SK-N-SH (cell line): Measurements from ENCODE around the gene SLC35G2. TPM values are rescaled to one million over a fixed set of nuclear protein-coding genes. Genes with fewer than 3 reads are reported as not detected.

Experiments
- CTCF ChIA-PET: fragments of 300-600, 350-600 bp; formaldehyde crosslinking; extraction: SDS; loops from one replicate; lab custom pipeline; 2021; lab: Yijun Ruan, JAX
- POLR2A ChIA-PET: fragments of 350-600 bp; sonication (Branson Sonifier 250); formaldehyde crosslinking; extraction: SDS; loops from one replicate; lab custom pipeline; 2020; ENCODE audit warnings: antibody characterized with exemption, inconsistent platforms; lab: Yijun Ruan, JAX
- DNase-seq: peaks from one replicate; pipeline ENCODE4 v3.0.0; 2012
- H2AFZ ChIP-seq: fragments of 200-600 bp; sonication (generic); 2 replicates; pipeline ENCODE4 v1.8.1; 2016; ENCODE audit warnings: antibody characterized with exemption, mild to moderate bottlenecking, low read depth
- H3F3A ChIP-seq: fragments of 200-600 bp; sonication (generic); replicated peaks from 2 replicates; pipeline ENCODE3; 2016; ENCODE audit warnings: antibody characterized with exemption, mild to moderate bottlenecking; ENCODE audit not compliant: insufficient read depth
- H3K27ac ChIP-seq, 2 experiments: fragments of 200-500 bp in 1 of 2; fragments of 200-600 bp in 1 of 2; sonication (Bioruptor generic) in 1 of 2; sonication (generic), shearing (Covaris generic) in 1 of 2; 2 replicates each; pipeline versions ENCODE4 v1.5.1 to v1.6.1; 2014 to 2016; ENCODE audit warnings: low read depth in 2 of 2, inconsistent platforms in 1 of 2, low read length in 1 of 2, mild to moderate bottlenecking in 1 of 2, mixed read lengths in 1 of 2
- H3K27me3 ChIP-seq: fragments of 200-600 bp; sonication (generic), shearing (Covaris generic); 2 replicates; pipeline ENCODE4 v1.6.1; 2016; ENCODE audit warnings: mixed run types; ENCODE audit not compliant: insufficient read depth
- H3K36me3 ChIP-seq, 2 experiments: fragments of 200-500 bp in 1 of 2; fragments of 200-600 bp in 1 of 2; sonication (Bioruptor generic) in 1 of 2; sonication (generic) in 1 of 2; replicated peaks in 1 of 2; 2 replicates each; pipeline versions ENCODE3 to v1.5.1; 2014 to 2016; ENCODE audit warnings: low read length in 1 of 2, mild to moderate bottlenecking in 1 of 2; ENCODE audit not compliant: insufficient read depth in 2 of 2, control insufficient read depth in 1 of 2
- H3K4me1 ChIP-seq, 2 experiments: fragments of 200-500 bp in 1 of 2; fragments of 200-600 bp in 1 of 2; sonication (Bioruptor generic) in 1 of 2; sonication (generic), shearing (Covaris generic) in 1 of 2; 2 replicates each; pipeline versions ENCODE4 v1.5.1 to v1.6.1; 2014 to 2016; ENCODE audit warnings: low read depth in 1 of 2, low read length in 1 of 2, mixed run types in 1 of 2; ENCODE audit not compliant: insufficient read depth in 2 of 2, control insufficient read depth in 1 of 2
- H3K4me2 ChIP-seq: fragments of 200-600 bp; sonication (generic), shearing (Covaris generic); 2 replicates; pipeline ENCODE4 v1.6.1; 2017; ENCODE audit warnings: mixed run types
- H3K4me3 ChIP-seq, 2 experiments: fragments of 200-500 bp in 1 of 2; fragments of 200-600 bp in 1 of 2; sonication (Bioruptor generic) in 1 of 2; sonication (generic), shearing (Covaris generic) in 1 of 2; 2 replicates each; pipeline versions ENCODE4 v1.5.1 to v1.8.1; 2014 to 2016; ENCODE audit warnings: low read depth in 2 of 2, inconsistent platforms in 1 of 2, low read length in 1 of 2, mild to moderate bottlenecking in 1 of 2, mixed read lengths in 1 of 2, moderate library complexity in 1 of 2
- H3K79me2 ChIP-seq: fragments of 200-600 bp; sonication (generic); 2 replicates; pipeline ENCODE4 v1.8.1; 2017; ENCODE audit warnings: mild to moderate bottlenecking; ENCODE audit not compliant: insufficient read depth
- H3K9ac ChIP-seq: fragments of 200-600 bp; sonication (generic); 2 replicates; pipeline ENCODE4 v1.6.1; 2017; ENCODE audit warnings: mixed run types
- H3K9me2 ChIP-seq: fragments of 200-600 bp; sonication (generic); 2 replicates; pipeline ENCODE4 v1.6.1; 2017; ENCODE audit warnings: mixed run types
- H3K9me3 ChIP-seq: fragments of 200-600 bp; sonication (generic); 2 replicates; pipeline ENCODE4 v1.6.1; 2017; ENCODE audit warnings: mixed run types, mild to moderate bottlenecking, moderate library complexity
- H4K20me1 ChIP-seq: fragments of 200-600 bp; sonication (generic); 2 replicates; pipeline ENCODE4 v1.6.1; 2017; ENCODE audit warnings: mild to moderate bottlenecking, mixed run types; ENCODE audit not compliant: insufficient read depth
- ELF1 ChIP-seq: IDR thresholded peaks from 2 replicates; pipeline ENCODE4 v1.4.0; 2012
- EP300 ChIP-seq, 2 experiments: IDR thresholded peaks; 2 replicates each; pipeline versions ENCODE4 v1.4.0 to v1.6.1; 2012; ENCODE audit warnings: borderline replicate concordance in 1 of 2, low read depth in 1 of 2, low read length in 1 of 2
- EZH2phosphoT487 ChIP-seq: fragments of 200-600 bp; sonication (generic); IDR thresholded peaks from 2 replicates; pipeline ENCODE4 v1.6.1; 2017; ENCODE audit warnings: low read depth, mixed run types, mild to moderate bottlenecking, antibody characterized with exemption, moderate library complexity, borderline replicate concordance
- GABPA ChIP-seq: IDR thresholded peaks from 2 replicates; pipeline ENCODE4 v1.4.0; 2012; ENCODE audit warnings: low read depth, mild to moderate bottlenecking
- JUND ChIP-seq: IDR thresholded peaks from 2 replicates; pipeline ENCODE4 v1.4.0; 2012
- MXI1 ChIP-seq: IDR thresholded peaks from 2 replicates; pipeline ENCODE4 v1.6.1; 2012; ENCODE audit warnings: mild to moderate bottlenecking, low read depth, low read length, improper control_type of control experiment
- NFIC ChIP-seq: IDR thresholded peaks from 2 replicates; pipeline ENCODE4 v1.4.0; 2012; ENCODE audit warnings: borderline replicate concordance
- POLR2AphosphoS5 ChIP-seq: IDR thresholded peaks from 2 replicates; pipeline ENCODE4 v1.6.1; 2012; ENCODE audit warnings: low read depth, low read length
- SIN3A ChIP-seq: IDR thresholded peaks from 2 replicates; pipeline ENCODE4 v1.6.1; 2012; ENCODE audit warnings: low read depth, mild to moderate bottlenecking, low read length, moderate library complexity, borderline replicate concordance
- SMC3 ChIP-seq: IDR thresholded peaks from 2 replicates; pipeline ENCODE4 v1.6.1; 2012; ENCODE audit warnings: low read depth, low read length, improper control_type of control experiment
- TCF12 ChIP-seq: IDR thresholded peaks from 2 replicates; pipeline ENCODE4 v1.4.0; 2012
- TEAD4 ChIP-seq: IDR thresholded peaks from 2 replicates; pipeline ENCODE4 v1.4.0; 2012; ENCODE audit warnings: mild to moderate bottlenecking, borderline replicate concordance; ENCODE audit not compliant: insufficient read depth
- WGBS: methylation state at CpG from one replicate; pipeline ENCODE4 v1.1.6; 2017; ENCODE audit warnings: low lambda C conversion rate; 5-methylcytosine and 5-hydroxymethylcytosine counted together
- polyA plus RNA-seq, 3 experiments: library from polyadenylated mRNA; depleted of rRNA; stranded (reverse); fragments of >200 nt; gene quantifications; 2 replicates each; pipeline ENCODE4 v1.2.3, GENCODE V29; 2012
- TF ChIP-seq, protein P1 (sequence below): IDR thresholded peaks from 2 replicates; pipeline ENCODE4 v1.4.0; 2012; ENCODE audit warnings: low read depth, borderline replicate concordance

SLC35G2 gene
- polyA plus RNA-seq, 1 of the 3 experiments (the other 2 are of a cell fraction), result 9.7 TPM

DNA sequence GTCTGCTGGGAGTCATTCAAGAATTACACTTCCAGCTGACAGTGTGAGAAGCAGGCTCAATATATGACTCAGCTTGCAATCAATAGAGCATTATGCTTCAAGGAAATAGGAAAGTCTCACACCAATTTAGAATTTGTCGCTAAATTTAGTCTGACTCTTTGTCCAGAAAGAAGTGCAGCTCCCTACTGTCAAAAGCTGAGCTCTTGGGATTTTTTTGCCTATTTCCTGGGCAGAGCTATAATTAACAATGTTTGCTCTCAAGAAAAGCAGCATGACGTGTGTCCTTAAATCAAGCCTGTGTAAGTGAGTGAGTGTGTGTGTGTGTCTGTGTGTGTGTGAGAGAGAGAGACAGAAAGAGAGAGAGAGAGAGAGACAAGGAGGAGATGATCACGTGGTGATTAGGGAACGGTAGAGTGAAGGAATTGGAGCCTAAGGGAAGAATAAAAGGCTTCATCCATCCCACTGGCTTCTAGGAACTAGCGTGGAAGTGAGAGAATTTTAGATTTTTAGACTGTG is 16.4 kb upstream of the SLC35G2 start:
- Histone ChIP-seq H3K27me3 (no peaks in the 10 kb centered on the region), H3K9ac (no peak overlapping the region), H3K36me3 (no peaks in the 10 kb centered on the region), H3K9me3 (no peaks in the 10 kb centered on the region), H3F3A (no peaks in the 10 kb centered on the region), H4K20me1 (no peaks in the 10 kb centered on the region), H3K4me1 (no peaks in the 10 kb centered on the region; a peak in 1 of 4 replicates), H3K79me2 (no peaks in the 10 kb centered on the region), H3K9me2 (no peaks in the 10 kb centered on the region), H3K4me2 (no peak overlapping the region), H3K4me3 (no peak overlapping the region), H3K27ac (no peak overlapping the region), H2AFZ (no peak overlapping the region)
- no peak for DNase-seq
- 76% methylated on average over 5 of the region's 5 CpGs for WGBS
- TF ChIP-seq TEAD4, result no peak
- no peak for TF ChIP-seq NFIC
- no peak for TF ChIP-seq MXI1
- no peak for TF ChIP-seq POLR2AphosphoS5
- no peak for TF ChIP-seq GABPA
- no peak for TF ChIP-seq JUND
- no peak for TF ChIP-seq ELF1
- TF ChIP-seq, protein P1, sequence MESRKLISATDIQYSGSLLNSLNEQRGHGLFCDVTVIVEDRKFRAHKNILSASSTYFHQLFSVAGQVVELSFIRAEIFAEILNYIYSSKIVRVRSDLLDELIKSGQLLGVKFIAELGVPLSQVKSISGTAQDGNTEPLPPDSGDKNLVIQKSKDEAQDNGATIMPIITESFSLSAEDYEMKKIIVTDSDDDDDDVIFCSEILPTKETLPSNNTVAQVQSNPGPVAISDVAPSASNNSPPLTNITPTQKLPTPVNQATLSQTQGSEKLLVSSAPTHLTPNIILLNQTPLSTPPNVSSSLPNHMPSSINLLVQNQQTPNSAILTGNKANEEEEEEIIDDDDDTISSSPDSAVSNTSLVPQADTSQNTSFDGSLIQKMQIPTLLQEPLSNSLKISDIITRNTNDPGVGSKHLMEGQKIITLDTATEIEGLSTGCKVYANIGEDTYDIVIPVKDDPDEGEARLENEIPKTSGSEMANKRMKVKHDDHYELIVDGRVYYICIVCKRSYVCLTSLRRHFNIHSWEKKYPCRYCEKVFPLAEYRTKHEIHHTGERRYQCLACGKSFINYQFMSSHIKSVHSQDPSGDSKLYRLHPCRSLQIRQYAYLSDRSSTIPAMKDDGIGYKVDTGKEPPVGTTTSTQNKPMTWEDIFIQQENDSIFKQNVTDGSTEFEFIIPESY, result no peak
- ChIA-PET POLR2A (interaction anchor here (1.2 kb wide), 1 partner anchor 16 kb away, joined by 3 read pairs; the partner anchor contains the start of gene SLC35G2), CTCF (interaction anchor here (1.0 kb wide), 1 partner anchor 50 kb away, joined by 3 read pairs; the partner anchor contains the start of gene STAG1)

DNA sequence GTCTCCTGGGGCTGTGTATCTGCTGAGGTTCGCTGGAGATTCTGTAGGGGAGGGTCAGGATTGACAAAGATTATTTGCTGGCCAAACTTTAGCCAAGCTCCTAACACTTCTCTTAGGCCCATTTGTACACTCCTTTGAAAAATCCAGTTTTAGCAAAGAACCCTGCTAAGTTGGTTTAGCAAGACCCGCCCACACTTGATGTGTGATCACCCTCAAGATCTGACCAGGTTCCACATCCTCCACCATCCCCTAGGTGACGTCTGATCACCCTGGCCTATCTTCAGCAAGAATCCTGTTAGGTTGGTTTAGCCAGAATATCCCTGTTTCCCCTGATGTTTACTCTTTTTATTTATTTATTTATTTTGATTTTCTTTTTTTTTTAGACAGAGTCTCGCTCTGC is 14.8 kb upstream of the SLC35G2 start:
- no peaks in the 10 kb centered on the region for H3K79me2 ChIP-seq
- ChIA-PET CTCF (no interaction called here), POLR2A (no interaction called here)
- no peaks in the 10 kb centered on the region; a peak in 1 of 4 replicates for H3K4me1 ChIP-seq
- WGBS, result 89% methylated on average over 2 of the region's 4 CpGs
- no peak overlapping the region for H2AFZ ChIP-seq
- no peak overlapping the region for H3K4me3 ChIP-seq
- no peak overlapping the region for H3K27ac ChIP-seq
- DNase-seq, result no peak
- H3K9ac ChIP-seq, result no peak overlapping the region
- TF ChIP-seq POLR2AphosphoS5, result no peak
- no peaks in the 10 kb centered on the region for H3F3A ChIP-seq
- H4K20me1 ChIP-seq, result no peaks in the 10 kb centered on the region
- H3K36me3 ChIP-seq, result no peaks in the 10 kb centered on the region
- no peaks in the 10 kb centered on the region for H3K9me3 ChIP-seq
- no peaks in the 10 kb centered on the region for H3K27me3 ChIP-seq
- no peak overlapping the region for H3K4me2 ChIP-seq
- H3K9me2 ChIP-seq, result no peaks in the 10 kb centered on the region

DNA sequence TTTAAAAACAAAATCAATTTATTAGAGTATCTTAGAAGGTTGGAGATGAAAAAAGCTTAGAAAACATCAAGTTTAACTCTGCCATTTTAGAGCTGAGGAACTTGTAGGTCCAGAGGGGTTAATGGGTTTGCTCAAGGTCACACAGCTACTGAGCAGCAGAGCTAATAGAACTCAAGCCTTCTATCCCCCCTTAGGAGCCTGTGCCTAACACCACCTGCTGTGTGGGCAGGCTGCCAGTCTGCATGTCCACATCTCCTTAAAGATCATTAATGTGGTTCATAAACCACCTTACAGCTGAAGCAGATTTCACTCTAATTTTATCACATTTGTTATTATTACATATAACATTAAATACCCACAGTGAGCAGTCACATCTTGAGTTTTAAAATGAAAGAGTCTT is 14.1 kb upstream of the SLC35G2 start:
- POLR2A ChIA-PET, result no interaction called here
- H3K4me3 ChIP-seq, result no peak overlapping the region
- no peaks in the 10 kb centered on the region for H3K36me3 ChIP-seq
- H3K79me2 ChIP-seq, result no peaks in the 10 kb centered on the region
- no peaks in the 10 kb centered on the region for H3K9me3 ChIP-seq
- no peaks in the 10 kb centered on the region; a peak in 1 of 4 replicates for H3K4me1 ChIP-seq
- no peaks in the 10 kb centered on the region for H3F3A ChIP-seq
- H3K27me3 ChIP-seq, result no peaks in the 10 kb centered on the region
- H2AFZ ChIP-seq, result no peak overlapping the region
- no peaks in the 10 kb centered on the region for H4K20me1 ChIP-seq
- no peak overlapping the region for H3K4me2 ChIP-seq
- DNase-seq, result no peak
- CTCF ChIA-PET, result interaction anchor here (1.4 kb wide), 1 partner anchor 209 kb away, joined by 5 read pairs; no protein-coding TSS in a partner anchor
- no peak overlapping the region for H3K27ac ChIP-seq
- H3K9me2 ChIP-seq, result no peaks in the 10 kb centered on the region
- no peak overlapping the region for H3K9ac ChIP-seq
- TF ChIP-seq EP300 (IDR thresholded peaks at IDR 0.05; ENCODE audit: borderline replicate concordance in 1 of 2, low read depth in 1 of 2, low read length in 1 of 2) (no peak), EZH2phosphoT487 (no peak), SIN3A (no peak), TCF12 (no peak), SMC3 (no peak), GABPA (no peak)
- TF ChIP-seq, protein P1, result no peak
- TF ChIP-seq, all 33 proteins: peak for 0
